SH-SY5Y (cell line): ENCODE results near the gene FAM120A.

Experiments
- GATA2 ChIP-seq: IDR thresholded peaks from 2 replicates; pipeline ENCODE4 v1.6.1; 2011; ENCODE audit warnings: mild to moderate bottlenecking, low read depth, low read length
- GATA3 ChIP-seq: IDR thresholded peaks from 2 replicates; pipeline ENCODE4 v1.6.1; 2011; ENCODE audit warnings: low read depth, mild to moderate bottlenecking, low read length, moderate library complexity

GRCh38 chr9:93531374-93531773 lies 79.9 kb downstream of the FAM120A start:
- TF ChIP-seq GATA2 (no peak), GATA3 (no peak)
